Ectodermal cell (in vitro differentiated cells): ENCODE data around the gene MFSD6L.
A peak's percentile ranks its signal among the peaks of the same experiment; 100 is the strongest.
"Not testable (repeated sequence)": the region's sequence is repeated elsewhere in the genome, so short reads cannot be mapped to it uniquely, and the experiment has no call there.

Source experiments
- H3K27ac ChIP-seq: 2 replicates; pipeline ENCODE4 v1.7.0; 2013; ENCODE audit warnings: mild to moderate bottlenecking, low read depth, low read length; ENCODE audit not compliant: insufficient read depth, poor library complexity, severe bottlenecking
- H3K27me3 ChIP-seq: 2 replicates; pipeline ENCODE4 v1.7.0; 2013; ENCODE audit warnings: mild to moderate bottlenecking, low read length; ENCODE audit not compliant: insufficient read depth, control insufficient read depth, poor library complexity, severe bottlenecking
- H3K36me3 ChIP-seq: one replicate; pipeline ENCODE4 v1.7.0; 2013; ENCODE audit warnings: low read length; ENCODE audit not compliant: control insufficient read depth, insufficient read depth
- H3K4me1 ChIP-seq: one replicate; pipeline ENCODE4 v1.7.0; 2013; ENCODE audit warnings: low read length; ENCODE audit not compliant: control insufficient read depth, insufficient read depth
- H3K4me3 ChIP-seq: 2 replicates; pipeline ENCODE4 v1.7.0; 2013; ENCODE audit warnings: low read depth, low read length, control low read depth; ENCODE audit not compliant: insufficient read depth
- H3K9me3 ChIP-seq: 2 replicates; pipeline ENCODE4 v1.7.0; 2013; ENCODE audit warnings: mild to moderate bottlenecking, low read length, moderate library complexity; ENCODE audit not compliant: control insufficient read depth
- WGBS, 2 experiments: methylation state at CpG; one replicate each; pipeline ENCODE4 v1.1.7; 2013; ENCODE audit warnings: missing lambda C conversion rate in 2 of 2; 5-methylcytosine and 5-hydroxymethylcytosine counted together

Gene MFSD6L

GRCh38 chr17:8805396-8805795, 6.2 kb upstream of the MFSD6L start:
- H3K36me3 ChIP-seq, H3K27me3 ChIP-seq, H3K4me1 ChIP-seq, H3K4me3 ChIP-seq, H3K9me3 ChIP-seq, H3K27ac ChIP-seq: not testable (repeated sequence)
- 89 to 92% methylated on average over 10 of the region's 10 CpGs for WGBS, 2 experiments

- 84 to 85% methylated on average over 19 of the region's 19 CpGs for WGBS, 2 experiments
- Histone ChIP-seq H3K27me3 (peaks cover 8% of the 10 kb centered on the region), H3K4me3 (no peak overlapping the region), H3K9me3 (no peaks in the 10 kb centered on the region), H3K4me1 (no peaks in the 10 kb centered on the region), H3K36me3 (no peaks in the 10 kb centered on the region), H3K27ac (no peak overlapping the region)
Measured at GRCh38 chr17:8803531-8804420, 4.6 kb upstream of the MFSD6L start.

- H3K27me3 ChIP-seq, result peaks cover 19% of the 10 kb centered on the region
- H3K9me3 ChIP-seq, result no peaks in the 10 kb centered on the region
- no peak overlapping the region for H3K4me3 ChIP-seq
- no peak overlapping the region for H3K27ac ChIP-seq
- H3K4me1 ChIP-seq, result no peaks in the 10 kb centered on the region
- H3K36me3 ChIP-seq, result no peaks in the 10 kb centered on the region
- 90 to 92% methylated on average over 6 of the region's 6 CpGs for WGBS, 2 experiments
Measured at GRCh38 chr17:8801135-8801840, 2.1 kb upstream of the MFSD6L start.

- Histone ChIP-seq H3K27me3 (peaks cover 19% of the 10 kb centered on the region), H3K36me3 (no peaks in the 10 kb centered on the region), H3K4me3 (no peak overlapping the region), H3K9me3 (no peaks in the 10 kb centered on the region), H3K27ac (no peak overlapping the region), H3K4me1 (no peaks in the 10 kb centered on the region)
- WGBS, 2 experiments, result 92 to 93% methylated on average over 2 of the region's 2 CpGs
Measured at GRCh38 chr17:8800656-8801055, 1.5 kb upstream of the MFSD6L start.

- peaks cover 19% of the 10 kb centered on the region for H3K27me3 ChIP-seq
- H3K27ac ChIP-seq, result no peak overlapping the region
- H3K4me1 ChIP-seq, result no peaks in the 10 kb centered on the region
- H3K9me3 ChIP-seq, result no peaks in the 10 kb centered on the region
- H3K36me3 ChIP-seq, result no peaks in the 10 kb centered on the region
- H3K4me3 ChIP-seq, result peak overlapping the region; percentile 23
- WGBS, 2 experiments, result 71 to 72% methylated on average over 15 of the region's 15 CpGs
Measured at GRCh38 chr17:8799570-8800212, 526 bp upstream of the MFSD6L start.

- no peaks in the 10 kb centered on the region for H3K36me3 ChIP-seq
- WGBS, 2 experiments, result 80 to 82% methylated on average over 23 of the region's 23 CpGs
- H3K27ac ChIP-seq, result no peak overlapping the region
- H3K4me1 ChIP-seq, result no peaks in the 10 kb centered on the region
- H3K4me3 ChIP-seq, result no peak overlapping the region
- peaks cover 19% of the 10 kb centered on the region for H3K27me3 ChIP-seq
- no peaks in the 10 kb centered on the region for H3K9me3 ChIP-seq
Measured at GRCh38 chr17:8798176-8798845, 854 bp downstream of the MFSD6L start.

- Histone ChIP-seq H3K27ac (no peak overlapping the region), H3K36me3 (no peaks in the 10 kb centered on the region), H3K4me1 (no peaks in the 10 kb centered on the region), H3K4me3 (no peak overlapping the region), H3K27me3 (peaks cover 19% of the 10 kb centered on the region), H3K9me3 (no peaks in the 10 kb centered on the region)
- 83 to 86% methylated on average over 14 of the region's 14 CpGs for WGBS, 2 experiments
Measured at GRCh38 chr17:8797621-8798175, 1.5 kb downstream of the MFSD6L start.

- H3K4me3 ChIP-seq, result no peak overlapping the region
- no peaks in the 10 kb centered on the region for H3K36me3 ChIP-seq
- H3K27ac ChIP-seq, result no peak overlapping the region
- H3K27me3 ChIP-seq, result peaks cover 19% of the 10 kb centered on the region
- 81 to 84% methylated on average over 7 of the region's 7 CpGs for WGBS, 2 experiments
- H3K9me3 ChIP-seq, result no peaks in the 10 kb centered on the region
- peaks cover 6% of the 10 kb centered on the region for H3K4me1 ChIP-seq
Measured at GRCh38 chr17:8794636-8795035, 4.5 kb downstream of the MFSD6L start.

GRCh38 chr17:8793649-8794048, 5.5 kb downstream of the MFSD6L start:
- Histone ChIP-seq H3K36me3 (no peaks in the 10 kb centered on the region), H3K4me3 (no peak overlapping the region), H3K27ac (no peak overlapping the region), H3K27me3 (peaks cover 10% of the 10 kb centered on the region), H3K4me1 (peaks cover 7% of the 10 kb centered on the region), H3K9me3 (no peaks in the 10 kb centered on the region)
- 90 to 91% methylated on average over 2 of the region's 2 CpGs for WGBS, 2 experiments
